ENCODE data around the gene TIAM2.

DNA sequence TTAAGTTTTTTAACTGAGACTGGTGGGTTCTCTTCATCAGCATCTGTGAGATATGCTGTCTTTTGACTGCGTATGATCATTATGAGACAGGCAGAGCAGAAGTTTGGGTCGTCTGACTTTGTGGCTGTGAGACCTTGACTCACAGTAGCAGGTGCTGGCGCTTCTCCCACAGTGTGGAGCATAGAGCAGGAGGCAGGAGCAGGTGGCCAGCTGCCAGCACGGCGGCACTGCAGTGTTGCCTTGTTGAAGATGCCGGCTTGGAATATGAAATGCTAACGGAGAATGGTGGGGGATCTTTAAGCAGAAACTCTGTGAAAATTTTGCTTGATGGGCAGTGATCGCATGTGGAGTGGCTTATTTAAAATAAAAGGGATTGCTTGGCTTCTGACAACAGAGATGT lies 105.0 kb downstream of the TIAM2 start:
- no peak for TF ChIP-seq POLR2AphosphoS5 (IDR thresholded peaks at IDR 0.05; ENCODE audit: low read depth, low read length)
- TF ChIP-seq POLR2A (IDR thresholded peaks at IDR 0.05; ENCODE audit: low read depth, low read length): no peak
- TF ChIP-seq TAF1 (IDR thresholded peaks at IDR 0.05; ENCODE audit: borderline replicate concordance, low read depth, low read length): no peak

Data from GM12892 (cell line).